ENCODE results near the gene XPO6.

The XPO6 gene

GRCh38 chr16:28183930-28184329 lies 27.8 kb downstream of the XPO6 start:
- ChIA-PET POLR2A (no interaction called here), CTCF (interaction anchor here (1.2 to 1.7 kb wide), 3 partner anchors 10 to 43 kb away, joined by 3 to 5 read pairs (median 5); no protein-coding TSS in a partner anchor)
- no peak for DNase-seq (ENCODE audit: extremely low spot score)
- no peak for TF ChIP-seq CTCF (IDR thresholded peaks at IDR 0.05; ENCODE audit: control extremely low read depth, extremely low read depth, low read depth, missing control alignments)

- ChIA-PET CTCF (interaction anchor here (1.2 to 1.7 kb wide), 3 partner anchors 11 to 43 kb away, joined by 3 to 5 read pairs (median 4); no protein-coding TSS in a partner anchor), POLR2A (no interaction called here)
- DNase-seq (ENCODE audit: extremely low spot score) = no peak
- TF ChIP-seq CTCF (IDR thresholded peaks at IDR 0.05; ENCODE audit: control extremely low read depth, extremely low read depth, low read depth, missing control alignments) = no peak
These were observed 28.3 kb downstream of the XPO6 start for GRCh38 chr16:28183484-28183883.

- CTCF ChIA-PET = interaction anchor here (1.3 kb wide), 1 partner anchor 11 kb away, joined by 4 read pairs; no protein-coding TSS in a partner anchor
- no peak for TF ChIP-seq CTCF (IDR thresholded peaks at IDR 0.05; ENCODE audit: control extremely low read depth, extremely low read depth, low read depth, missing control alignments)
- DNase-seq (ENCODE audit: extremely low spot score) = no peak
- POLR2A ChIA-PET = no interaction called here
These were observed 29.0 kb downstream of the XPO6 start for GRCh38 chr16:28182801-28183200.

GRCh38 chr16:28182183-28182582 lies 29.6 kb downstream of the XPO6 start:
- ChIA-PET CTCF (interaction anchor here (1.3 to 1.5 kb wide), 2 partner anchors 12 to 36 kb away, joined by 3 to 4 read pairs; no protein-coding TSS in a partner anchor), POLR2A (no interaction called here)
- no peak for DNase-seq (ENCODE audit: extremely low spot score)
- TF ChIP-seq CTCF (IDR thresholded peaks at IDR 0.05; ENCODE audit: control extremely low read depth, extremely low read depth, low read depth, missing control alignments) = no peak

GRCh38 chr16:28181515-28181914 lies 30.2 kb downstream of the XPO6 start:
- TF ChIP-seq CTCF (IDR thresholded peaks at IDR 0.05; ENCODE audit: control extremely low read depth, extremely low read depth, low read depth, missing control alignments) = no peak
- ChIA-PET POLR2A (interaction anchor here (1.2 kb wide), 1 partner anchor 10 kb away, joined by 4 read pairs; no protein-coding TSS in a partner anchor), CTCF (interaction anchor here (1.1 to 1.5 kb wide), 5 partner anchors 12 to 36 kb away, joined by 3 to 7 read pairs (median 4); no protein-coding TSS in a partner anchor)
- no peak for DNase-seq (ENCODE audit: extremely low spot score)

- ChIA-PET CTCF (interaction anchor here (1.1 to 1.5 kb wide), 6 partner anchors 8 to 37 kb away, joined by 3 to 7 read pairs (median 4); no protein-coding TSS in a partner anchor), POLR2A (interaction anchor here (1.2 kb wide), 1 partner anchor 10 kb away, joined by 4 read pairs; no protein-coding TSS in a partner anchor)
- no peak for DNase-seq (ENCODE audit: extremely low spot score)
- no peak for TF ChIP-seq CTCF (IDR thresholded peaks at IDR 0.05; ENCODE audit: control extremely low read depth, extremely low read depth, low read depth, missing control alignments)
These were observed 30.9 kb downstream of the XPO6 start for GRCh38 chr16:28180655-28181460.
